OCI-LY7 (cell line): Measurements from ENCODE around the gene KANSL1.

Experiments used
- CTCF ChIP-seq: fragments of 200-600 bp; sonication (generic); conservative IDR thresholded peaks from 2 replicates; pipeline ENCODE4 v1.5.1; 2014; ENCODE audit warnings: mild to moderate bottlenecking, antibody characterized with exemption, low read length, moderate library complexity, mixed read lengths
- EZH2phosphoT487 ChIP-seq: fragments of 200-600 bp; sonication (generic); IDR thresholded peaks from 2 replicates; pipeline ENCODE4 v1.6.1; 2018; ENCODE audit warnings: low read depth, borderline replicate concordance, mild to moderate bottlenecking, mixed run types, antibody characterized with exemption, low read length, moderate library complexity, mixed read lengths

GRCh38 chr17:46042925-46043324 is 150.3 kb downstream of the KANSL1 start:
- TF ChIP-seq CTCF (no peak), EZH2phosphoT487 (no peak)
